HG03439 (cell line): ENCODE measurements around the gene MADCAM1.

Experiments
- ATAC-seq: cut with Tn5 transposase; IDR thresholded peaks from one replicate; pipeline ENCODE4 v1.9.1; 2021; ENCODE audit warnings: mild to moderate bottlenecking, moderate library complexity; ENCODE audit not compliant: unreplicated experiment

Gene MADCAM1

GRCh38 chr19:531009-531752 lies 34.9 kb downstream of the MADCAM1 start:
- peak; percentile 67 for ATAC-seq

- ATAC-seq, result peak; percentile 10
Measured at GRCh38 chr19:531753-532560, 35.7 kb downstream of the MADCAM1 start, which contains the start of gene CDC34. CDC34 (plus strand) TSS chr19:531760; CDS start chr19:531932, 172 bp downstream.

DNA sequence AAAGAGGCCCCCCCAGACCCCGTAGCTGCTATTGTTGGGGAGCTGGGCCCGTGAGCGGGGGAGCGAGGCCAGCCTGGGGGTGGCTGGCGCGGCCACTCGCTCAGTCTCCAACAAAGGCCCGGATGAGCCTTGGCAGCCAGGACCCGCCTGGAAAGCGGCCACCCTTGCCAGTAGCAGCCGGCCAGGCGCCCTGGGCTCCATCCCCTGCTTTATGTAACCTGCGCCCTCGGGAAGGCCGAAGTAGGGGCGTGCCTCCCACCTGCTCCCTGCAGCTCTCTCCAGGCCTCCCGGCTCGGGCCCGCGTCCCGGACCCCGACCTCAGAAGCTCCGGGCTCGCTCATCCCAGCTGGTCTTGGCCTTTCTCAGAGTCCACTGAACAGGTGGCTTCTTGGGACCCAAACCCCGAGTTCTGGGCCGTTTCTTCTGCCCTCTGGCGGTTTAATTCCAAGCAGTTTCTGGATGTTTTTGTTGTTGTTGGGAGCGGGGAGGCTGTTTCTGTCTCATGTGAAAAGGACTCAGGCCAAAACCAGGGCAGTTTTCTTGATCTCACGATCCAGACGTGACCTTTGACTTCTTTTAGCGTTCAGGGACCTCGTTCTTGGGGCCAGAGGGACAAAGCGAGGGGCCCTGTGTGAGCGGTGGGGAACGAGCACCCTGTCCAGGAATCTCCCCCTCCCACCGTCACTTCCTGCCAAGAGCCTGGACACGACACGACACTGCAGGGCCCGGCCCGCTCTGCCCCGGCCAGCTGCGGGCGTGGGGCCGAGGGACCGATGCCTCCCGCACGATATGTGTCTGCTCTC lies 36.5 kb downstream of the MADCAM1 start:
- no peak for ATAC-seq

DNA sequence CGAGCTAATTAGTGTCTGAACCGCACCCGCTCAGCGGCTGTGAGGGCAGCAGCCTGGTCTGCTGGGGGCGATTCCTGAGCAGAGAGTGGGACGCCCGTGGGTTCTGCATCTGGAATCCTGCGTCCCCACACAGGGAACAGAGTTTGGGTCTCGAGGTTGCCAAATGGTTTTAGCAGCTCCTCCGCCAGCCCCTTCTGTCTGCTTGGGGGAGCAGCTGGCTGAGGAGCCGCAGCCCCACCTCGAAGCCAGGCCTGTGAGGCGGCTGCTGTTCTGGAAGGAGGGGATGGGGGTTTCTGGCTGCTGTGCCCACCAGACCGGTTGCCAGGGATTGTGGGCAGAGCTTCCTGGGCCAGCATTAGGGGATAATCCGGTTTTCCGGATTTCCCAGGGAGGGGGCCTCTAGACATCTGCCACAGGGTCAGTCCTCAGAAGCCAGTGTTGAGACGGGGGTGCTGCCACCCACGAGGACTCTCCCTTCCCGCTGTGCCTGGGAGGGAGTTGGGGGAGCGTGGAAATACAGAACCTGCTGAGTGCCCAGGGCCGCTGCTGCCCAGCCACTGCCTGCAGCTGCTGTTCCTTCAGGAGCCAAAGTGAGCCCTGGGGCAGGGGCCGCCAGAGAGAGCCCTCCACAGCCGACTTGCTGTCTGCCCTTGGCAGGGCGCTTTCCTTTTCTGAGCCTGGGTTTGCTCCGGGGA lies 37.2 kb downstream of the MADCAM1 start:
- no peak for ATAC-seq

GRCh38 chr19:534088-534487 lies 37.8 kb downstream of the MADCAM1 start:
- ATAC-seq, result no peak

GRCh38 chr19:535017-535835 lies 38.9 kb downstream of the MADCAM1 start:
- no peak for ATAC-seq

GRCh38 chr19:536031-536880 lies 40.0 kb downstream of the MADCAM1 start:
- ATAC-seq, result no peak

DNA sequence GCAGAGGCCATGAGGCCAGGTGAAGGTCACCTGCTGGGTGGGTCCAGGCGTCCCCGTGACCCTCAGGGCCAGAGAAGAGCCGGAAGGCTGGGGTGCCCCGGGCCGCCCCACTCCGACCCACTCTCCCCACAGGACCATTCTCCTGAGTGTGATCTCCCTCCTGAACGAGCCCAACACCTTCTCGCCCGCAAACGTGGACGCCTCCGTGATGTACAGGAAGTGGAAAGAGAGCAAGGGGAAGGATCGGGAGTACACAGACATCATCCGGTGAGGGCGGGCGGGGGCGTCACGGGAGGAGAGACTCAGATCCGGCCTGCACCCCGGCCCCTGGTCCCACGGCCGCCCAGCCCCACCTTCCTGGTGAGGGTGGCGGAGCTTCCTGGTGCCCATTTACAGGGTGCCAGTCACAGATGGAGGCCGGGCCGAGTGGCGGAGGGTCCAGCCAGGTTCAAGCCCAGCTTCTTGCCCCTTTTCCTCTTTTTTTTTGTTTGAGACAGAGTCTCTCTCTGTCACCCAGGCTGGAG lies 40.7 kb downstream of the MADCAM1 start:
- no peak for ATAC-seq

DNA sequence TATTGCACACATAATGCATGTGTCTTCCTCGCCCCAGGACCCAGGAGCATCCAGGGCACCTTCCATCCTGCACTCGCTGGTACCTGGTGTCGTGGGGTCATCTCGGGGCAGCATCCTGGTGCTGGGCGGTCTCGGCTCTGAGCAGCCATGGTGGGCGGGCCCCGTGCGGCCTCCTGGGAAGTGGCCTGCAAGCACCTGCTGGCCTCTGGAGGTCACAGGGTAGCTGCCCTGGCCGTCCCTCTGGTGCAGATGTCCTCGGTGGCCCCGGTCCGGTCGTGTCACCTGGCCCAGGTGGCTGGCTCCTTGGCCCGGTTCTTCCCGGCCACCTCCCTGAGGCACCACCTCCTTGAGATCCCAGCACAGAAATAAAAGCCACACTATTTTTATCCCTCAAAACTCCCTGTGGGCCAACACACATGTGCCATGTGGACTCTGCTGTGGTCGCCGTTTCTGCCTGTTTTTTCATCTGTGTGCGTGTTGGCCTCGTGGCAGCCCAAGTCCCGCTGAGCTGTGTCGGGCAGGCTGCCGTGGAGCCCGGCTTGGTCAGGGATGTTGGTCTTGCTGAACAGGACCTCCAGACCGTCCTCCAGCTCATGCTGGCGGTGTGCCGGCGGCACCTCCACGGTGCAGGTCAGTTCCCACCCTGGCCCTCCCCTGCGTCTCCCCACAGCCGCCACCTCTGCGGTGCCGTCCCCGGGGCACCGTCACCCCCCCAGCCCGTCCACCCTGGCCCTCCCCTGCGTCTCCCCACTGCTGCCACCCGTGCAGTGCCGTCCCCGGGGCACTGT lies 42.5 kb downstream of the MADCAM1 start:
- no peak for ATAC-seq

- ATAC-seq, result no peak
Measured at GRCh38 chr19:539429-540030, 43.2 kb downstream of the MADCAM1 start.

DNA sequence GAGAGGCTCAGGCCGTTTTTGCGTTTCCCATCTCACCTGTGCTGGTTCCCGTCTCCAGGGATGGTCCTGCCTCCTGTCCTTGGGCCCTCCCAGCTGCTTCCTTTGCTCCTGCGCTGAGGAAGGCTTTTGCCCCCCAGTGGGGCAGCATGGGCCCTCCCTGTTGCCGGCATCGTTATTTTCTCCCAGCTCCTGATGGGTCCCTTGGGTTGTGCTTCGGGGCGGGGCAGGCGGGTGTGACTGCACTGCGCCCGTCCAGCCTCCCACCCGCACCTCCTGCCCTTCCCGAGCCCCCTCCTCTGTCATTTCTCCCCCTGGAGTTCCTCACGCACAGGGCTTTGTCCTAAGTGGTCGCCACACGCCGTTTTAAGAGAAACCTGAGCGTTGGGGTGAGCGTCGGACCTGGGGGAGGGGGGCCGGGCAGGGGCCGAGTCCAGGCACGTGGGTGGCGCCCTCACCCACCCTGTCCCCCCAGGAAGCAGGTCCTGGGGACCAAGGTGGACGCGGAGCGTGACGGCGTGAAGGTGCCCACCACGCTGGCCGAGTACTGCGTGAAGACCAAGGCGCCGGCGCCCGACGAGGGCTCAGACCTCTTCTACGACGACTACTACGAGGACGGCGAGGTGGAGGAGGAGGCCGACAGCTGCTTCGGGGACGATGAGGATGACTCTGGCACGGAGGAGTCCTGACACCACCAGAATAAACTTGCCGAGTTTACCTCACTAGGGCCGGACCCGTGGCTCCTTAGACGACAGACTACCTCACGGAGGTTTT lies 44.8 kb downstream of the MADCAM1 start:
- no peak for ATAC-seq

GRCh38 chr19:541699-542098 lies 45.4 kb downstream of the MADCAM1 start:
- ATAC-seq, result no peak

GRCh38 chr19:542173-542866 lies 46.0 kb downstream of the MADCAM1 start:
- ATAC-seq, result no peak

- no peak for ATAC-seq
Measured at GRCh38 chr19:543910-544608, 47.8 kb downstream of the MADCAM1 start, which contains the start of gene GZMM. GZMM (plus strand) TSS chr19:544053; CDS start chr19:544072, 19 bp downstream.

- ATAC-seq, result no peak
Measured at GRCh38 chr19:547117-547516, 50.8 kb downstream of the MADCAM1 start.
